B cell (primary cell): ENCODE data around the gene NCBP3. TPM values are rescaled to one million over a fixed set of nuclear protein-coding genes. Genes with fewer than 3 reads are reported as not detected.
"Not testable (repeated sequence)": the region's sequence is repeated elsewhere in the genome, so short reads cannot be mapped to it uniquely, and the experiment has no call there.

Source experiments
- ATAC-seq: fragments of 200-7000 bp; cut with Tn5 transposase; one replicate; pipeline ENCODE4 v1.10.0; 2021; ENCODE audit warnings: low read depth, mild to moderate bottlenecking, moderate number of reproducible peaks, moderate library complexity
- CTCF ChIA-PET: fragments of 350-600 bp; sonication (Branson Sonifier 250); formaldehyde crosslinking; loops from one replicate; lab custom pipeline; 2021; ENCODE audit warnings: antibody characterized with exemption, inconsistent platforms; lab: Charles Lee
- POLR2A ChIA-PET: fragments of 350-600 bp; sonication (Branson Sonifier 250); formaldehyde crosslinking; loops from one replicate; lab custom pipeline; 2021; ENCODE audit warnings: antibody characterized with exemption; lab: Charles Lee
- DNase-seq: peaks from one replicate; pipeline ENCODE4 v3.0.0; 2013
- H2AFZ ChIP-seq: 2 replicates; pipeline ENCODE4 v1.6.1; 2012; ENCODE audit warnings: mild to moderate bottlenecking, low read depth, low read length; ENCODE audit not compliant: insufficient read depth, poor library complexity, severe bottlenecking
- H3K27ac ChIP-seq, 2 donors: 1 replicate in 1 of 2; 2 replicates in 1 of 2; pipeline ENCODE4 v1.5.1; 2012 to 2013; ENCODE audit warnings: low read length in 2 of 2, mild to moderate bottlenecking in 2 of 2, moderate library complexity in 1 of 2
- H3K27me3 ChIP-seq, 4 experiments: fragments of 200-600 bp in 1 of 4; sonication (generic) in 1 of 4; replicated peaks in 1 of 4; 1 replicate in 2 of 4; 2 replicates in 2 of 4; pipeline versions ENCODE4 v1.6.1 to v1.7.0; 2013 to 2016; ENCODE audit warnings: low read length in 3 of 4, mild to moderate bottlenecking in 2 of 4, mixed read lengths in 1 of 4, moderate library complexity in 1 of 4; ENCODE audit not compliant: insufficient read depth in 4 of 4, control insufficient read depth in 3 of 4; ENCODE audit errors: control extremely low read depth in 1 of 4
- H3K36me3 ChIP-seq, 2 experiments: replicated peaks in 1 of 2; 1 replicate in 1 of 2; 2 replicates in 1 of 2; pipeline versions ENCODE4 v1.6.1 to v1.7.1; 2013; ENCODE audit warnings: low read length in 1 of 2; ENCODE audit not compliant: insufficient read depth in 2 of 2, control insufficient read depth in 1 of 2; ENCODE audit errors: control extremely low read depth in 1 of 2, extremely low read depth in 1 of 2
- H3K4me1 ChIP-seq, 2 donors: fragments of 200-600 bp in 1 of 2; sonication (generic) in 1 of 2; 1 replicate in 1 of 2; 2 replicates in 1 of 2; pipeline versions ENCODE4 v1.5.1 to v1.6.1; 2013 to 2017; ENCODE audit warnings: low read length in 2 of 2; ENCODE audit not compliant: control insufficient read depth in 2 of 2, insufficient read depth in 2 of 2
- H3K4me2 ChIP-seq: replicated peaks from 2 replicates; pipeline ENCODE3; 2012; ENCODE audit warnings: mild to moderate bottlenecking, low read depth, low read length; ENCODE audit not compliant: poor library complexity, severe bottlenecking
- H3K4me3 ChIP-seq, 5 experiments: fragments of 200-600 bp in 1 of 5; sonication (generic) in 1 of 5; 1 replicate in 3 of 5; 2 replicates in 2 of 5; pipeline versions ENCODE4 v1.5.1 to v1.7.0; 2011 to 2016; ENCODE audit warnings: low read length in 4 of 5, mild to moderate bottlenecking in 4 of 5, low read depth in 2 of 5, control low read depth in 1 of 5, moderate library complexity in 1 of 5; ENCODE audit not compliant: insufficient read depth in 1 of 5; ENCODE audit errors: control extremely low read depth in 1 of 5, extremely low read depth in 1 of 5
- H3K79me2 ChIP-seq: fragments of 200-600 bp; sonication (generic); one replicate; pipeline ENCODE4 v1.6.0; 2016; ENCODE audit warnings: low read length; ENCODE audit not compliant: control insufficient read depth, insufficient read depth
- H3K9ac ChIP-seq: fragments of 200-600 bp; sonication (generic); 2 replicates; pipeline ENCODE4 v1.6.1; 2017; ENCODE audit warnings: mild to moderate bottlenecking, low read length, moderate library complexity
- H3K9me3 ChIP-seq, 3 donors: one replicate each; pipeline versions ENCODE4 v1.6.1 to v1.7.1; 2013; ENCODE audit warnings: low read length in 2 of 3; ENCODE audit not compliant: control insufficient read depth in 2 of 3, insufficient read depth in 1 of 3; ENCODE audit errors: control extremely low read depth in 1 of 3
- H4K20me1 ChIP-seq: 2 replicates; pipeline ENCODE4 v1.6.0; 2012; ENCODE audit warnings: mild to moderate bottlenecking, low read length; ENCODE audit not compliant: insufficient read depth, control insufficient read depth, poor library complexity, severe bottlenecking
- H3K27ac Mint-ChIP-seq: one replicate; pipeline ENCODE4 v1.8.0; 2021; ENCODE audit warnings: mixed read lengths
- H3K27me3 Mint-ChIP-seq: one replicate; pipeline ENCODE4 v1.8.0; 2021; ENCODE audit warnings: mixed read lengths
- H3K4me1 Mint-ChIP-seq: one replicate; pipeline ENCODE4 v1.8.0; 2021; ENCODE audit warnings: mixed read lengths
- H3K4me3 Mint-ChIP-seq: one replicate; pipeline ENCODE4 v1.8.0; 2021; ENCODE audit warnings: mixed read lengths
- H3K9me3 Mint-ChIP-seq: one replicate; pipeline ENCODE4 v1.8.0; 2022; ENCODE audit warnings: mixed read lengths; ENCODE audit not compliant: insufficient read depth
- CTCF ChIP-seq: fragments of 200-600 bp; IDR thresholded peaks from one replicate; pipeline ENCODE4 v1.8.0; 2022; ENCODE audit warnings: antibody characterized with exemption, mild to moderate bottlenecking
- EZH2 ChIP-seq: IDR thresholded peaks from 2 replicates; pipeline ENCODE4 v1.6.1; 2012; ENCODE audit warnings: borderline replicate concordance, low read depth, mild to moderate bottlenecking, moderate library complexity, low read length; ENCODE audit not compliant: insufficient read depth, poor library complexity, severe bottlenecking
- WGBS: methylation state at CpG from one replicate; pipeline ENCODE4 v1.1.5; 2013; ENCODE audit warnings: missing lambda C conversion rate; ENCODE audit not compliant: insufficient coverage; 5-methylcytosine and 5-hydroxymethylcytosine counted together
- intact Hi-C: fragments of 100-400 bp; cut with micrococcal nuclease; formaldehyde crosslinking; loops from one replicate; pipeline ENCODE4 v1.10.0; 2022
- polyA plus RNA-seq: library from polyadenylated mRNA; depleted of rRNA; stranded (reverse); fragments of >200 nt; gene quantifications from 2 replicates; pipeline ENCODE4 v1.2.3, GENCODE V29; 2012
- total RNA-seq, 2 donors: library from RNA; stranded (reverse); fragments of 120-200 nt in 1 of 2; gene quantifications; 1 replicate in 1 of 2; 2 replicates in 1 of 2; pipeline versions ENCODE4 v1.2.3 to v1.2.4, GENCODE V29; 2013 to 2022

The NCBP3 gene
- total and polyA plus RNA-seq, 2 donors (not counting 1 experiment from before 2014, with no cell fraction given): 11.1 to 71.7 TPM

- Histone ChIP-seq H3K27ac (no peak overlapping the region), H3K9ac (no peak overlapping the region), H2AFZ (no peak overlapping the region), H3K36me3 (peaks cover 0 to 8% of the 10 kb centered on the region in 2 experiments), H3K4me1 (no peaks in the 10 kb centered on the region), H3K79me2 (no peaks in the 10 kb centered on the region), H3K27me3 (no peaks in the 10 kb centered on the region), H3K4me2 (no peak overlapping the region), H3K4me3 (no peak overlapping the region), H3K9me3 (no peaks in the 10 kb centered on the region), H4K20me1 (no peaks in the 10 kb centered on the region)
- intact Hi-C loops: no loop called here
- H3K4me3 Mint-ChIP-seq: no peak overlapping the region
- no peak overlapping the region for H3K27ac Mint-ChIP-seq
- ChIA-PET POLR2A (interaction anchor here (0.6 kb wide), 1 partner anchor 94 kb away, joined by 3 read pairs; no protein-coding TSS in a partner anchor), CTCF (interaction anchor here (0.8 to 1.9 kb wide), 3 partner anchors 11 to 79 kb away, joined by 3 to 7 read pairs (median 5); partner anchors contain the start of gene NCBP3)
- 93% methylated on average over 16 of the region's 16 CpGs for WGBS
- peaks cover 5% of the 10 kb centered on the region for H3K27me3 Mint-ChIP-seq
- DNase-seq (no peak), ATAC-seq (no peak)
- H3K9me3 Mint-ChIP-seq: no peaks in the 10 kb centered on the region
- TF ChIP-seq CTCF (no peak), EZH2 (no peak)
- no peaks in the 10 kb centered on the region for H3K4me1 Mint-ChIP-seq
Observed at GRCh38 chr17:3857261-3858105, 11.4 kb upstream of the NCBP3 start.

- intact Hi-C loops, H3K9ac ChIP-seq, H3K27me3 ChIP-seq, POLR2A ChIA-PET, H3K27ac ChIP-seq, H4K20me1 ChIP-seq, H3K4me3 ChIP-seq, DNase-seq, H3K36me3 ChIP-seq, H3K27ac Mint-ChIP-seq, H3K9me3 ChIP-seq, H3K4me1 ChIP-seq, H3K9me3 Mint-ChIP-seq, H2AFZ ChIP-seq, H3K4me1 Mint-ChIP-seq, ATAC-seq, H3K79me2 ChIP-seq, H3K4me2 ChIP-seq, CTCF ChIA-PET, H3K4me3 Mint-ChIP-seq: not testable (repeated sequence)
- 92% methylated on average over 4 of the region's 36 CpGs for WGBS
- peaks cover 10% of the 10 kb centered on the region for H3K27me3 Mint-ChIP-seq
Observed at GRCh38 chr17:3854204-3854603, 8.2 kb upstream of the NCBP3 start.
